Measurements from ENCODE around the gene ITPR1. TPM values are rescaled to one million over a fixed set of nuclear protein-coding genes. Genes with fewer than 3 reads are reported as not detected.
A peak's percentile ranks its signal among the peaks of the same experiment; 100 is the strongest.

Gene ITPR1
- total and polyA plus RNA-seq, 2 experiments from 2014 or later = 1.4 to 2.5 TPM

DNA sequence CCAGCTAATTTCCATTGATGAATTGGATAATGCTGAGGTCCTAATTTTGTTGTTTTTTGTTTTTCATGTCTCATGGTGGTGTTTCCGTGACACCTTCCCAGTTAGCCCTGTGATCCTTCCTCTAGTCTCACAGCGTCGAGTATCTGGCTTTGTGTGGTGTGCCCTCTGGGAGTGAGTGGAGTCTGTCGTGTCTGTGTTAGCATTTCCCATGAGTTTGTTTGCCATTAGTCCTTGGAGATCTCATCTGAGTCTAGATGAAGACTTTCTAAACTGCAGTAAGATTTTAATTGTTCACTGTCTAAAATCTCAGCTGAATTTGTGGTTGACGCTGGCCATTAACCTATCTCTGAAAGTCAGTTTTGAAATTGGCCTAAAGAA is 224.2 kb downstream of the ITPR1 start:
- no peak for TF ChIP-seq EZH2phosphoT487 (IDR thresholded peaks at IDR 0.05; ENCODE audit: insufficient read depth, low read depth)
- TF ChIP-seq EZH2 (IDR thresholded peaks at IDR 0.05; ENCODE audit: insufficient read depth, poor library complexity, severe bottlenecking) = no peak
- H3K36me3 ChIP-seq (ENCODE audit: low read depth) = no peaks in the 10 kb centered on the region
- peak overlapping the region; percentile 37; the same call in 1 of the 2 replicates for H3K9ac ChIP-seq
- no peaks in the 10 kb centered on the region for H3K27me3 ChIP-seq (replicated peaks; ENCODE audit: insufficient read depth)
- in situ Hi-C loops (cut with MboI) = no loop called here
- no peaks in the 10 kb centered on the region for H4K20me1 ChIP-seq (ENCODE audit: insufficient read depth)
- 87 to 88% methylated on average over 5 of the region's 5 CpGs for WGBS, 2 experiments (ENCODE audit: low coverage in 1 of 2, low lambda C conversion rate in 2 of 2, missing lambda C conversion rate in 2 of 2)
- H3F3A ChIP-seq (ENCODE audit: insufficient read depth) = peaks cover 27% of the 10 kb centered on the region
- no peak overlapping the region for H3K4me3 ChIP-seq
- no peak for DNase-seq
- H3K9me2 ChIP-seq (ENCODE audit: insufficient read depth) = no peaks in the 10 kb centered on the region
- peak overlapping the region; percentile 35; the same call in 1 of the 2 replicates for H3K27ac ChIP-seq
- no peaks in the 10 kb centered on the region for H3K79me2 ChIP-seq (ENCODE audit: insufficient read depth)
- no peaks in the 10 kb centered on the region for H3K9me3 ChIP-seq (ENCODE audit: low read depth)
- H3K4me1 ChIP-seq (ENCODE audit: insufficient read depth) = peaks cover 43% of the 10 kb centered on the region
- peak overlapping the region; percentile 60 for H3K4me2 ChIP-seq (ENCODE audit: unreplicated experiment)
- no peak overlapping the region for H2AFZ ChIP-seq

DNA sequence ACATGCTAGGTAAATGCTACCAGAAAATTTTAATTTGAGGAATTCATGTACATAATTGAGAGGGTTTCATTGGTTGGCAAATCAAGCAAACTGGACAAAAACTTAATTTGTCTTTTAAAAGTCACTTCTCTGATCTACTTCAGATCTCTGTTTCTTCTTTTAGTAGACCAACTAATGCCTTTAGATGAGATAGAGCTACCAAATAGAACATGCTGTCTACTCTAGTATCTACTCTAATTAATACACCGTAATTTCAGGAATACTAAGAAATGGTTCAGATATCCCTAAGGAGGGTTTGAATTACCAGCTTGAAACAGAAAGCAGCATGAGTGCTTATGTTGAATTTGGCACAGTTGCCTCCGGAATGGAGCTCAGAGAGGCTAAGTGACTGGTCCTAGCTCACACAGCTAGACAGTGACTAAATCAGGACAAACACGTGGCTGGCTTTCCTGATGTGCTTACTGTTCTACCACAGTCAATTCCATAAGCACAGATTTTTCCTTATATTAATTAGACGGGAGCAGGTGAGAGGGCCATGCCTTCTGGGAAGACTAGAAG is 225.1 kb downstream of the ITPR1 start:
- Histone ChIP-seq H3F3A (ENCODE audit: insufficient read depth) (peaks cover 35% of the 10 kb centered on the region), H3K9me2 (ENCODE audit: insufficient read depth) (no peaks in the 10 kb centered on the region), H4K20me1 (ENCODE audit: insufficient read depth) (no peaks in the 10 kb centered on the region), H3K4me3 (no peak overlapping the region), H3K79me2 (ENCODE audit: insufficient read depth) (no peaks in the 10 kb centered on the region), H3K4me2 (ENCODE audit: unreplicated experiment) (no peak overlapping the region), H3K27ac (no peak overlapping the region), H2AFZ (no peak overlapping the region), H3K4me1 (ENCODE audit: insufficient read depth) (peaks cover 49% of the 10 kb centered on the region), H3K36me3 (ENCODE audit: low read depth) (no peaks in the 10 kb centered on the region), H3K9me3 (ENCODE audit: low read depth) (no peaks in the 10 kb centered on the region), H3K27me3 (replicated peaks; ENCODE audit: insufficient read depth) (no peaks in the 10 kb centered on the region), H3K9ac (no peak overlapping the region)
- no peak for TF ChIP-seq EZH2 (IDR thresholded peaks at IDR 0.05; ENCODE audit: insufficient read depth, poor library complexity, severe bottlenecking)
- no peak for TF ChIP-seq EZH2phosphoT487 (IDR thresholded peaks at IDR 0.05; ENCODE audit: insufficient read depth, low read depth)
- no peak for DNase-seq
- WGBS, 2 experiments (ENCODE audit: low coverage in 1 of 2, low lambda C conversion rate in 2 of 2, missing lambda C conversion rate in 2 of 2) = 73 to 81% methylated on average over 4 of the region's 4 CpGs
- in situ Hi-C loops (cut with MboI) = no loop called here

DNA sequence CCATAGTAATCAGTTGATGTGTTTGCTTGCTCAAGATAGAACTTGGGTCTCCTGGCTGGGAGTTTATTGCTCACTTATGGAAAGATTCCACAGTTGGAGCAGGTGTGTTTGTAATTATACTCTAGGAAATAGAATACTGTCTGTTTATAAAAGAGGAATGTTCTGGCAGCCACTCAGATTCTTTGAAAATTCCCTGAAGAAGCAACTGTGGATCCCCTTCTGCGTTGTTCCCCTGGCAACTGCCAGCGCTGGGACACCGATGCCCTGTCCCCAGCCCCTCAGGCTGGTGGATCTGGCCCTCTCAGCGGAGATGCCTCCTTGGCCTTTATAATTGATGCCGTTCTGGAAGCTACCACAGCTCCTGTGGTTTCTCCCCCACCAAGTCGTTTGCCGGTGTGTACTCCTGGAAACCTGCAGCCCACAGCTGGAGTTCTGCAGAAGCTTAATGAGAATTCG is 225.9 kb downstream of the ITPR1 start:
- Histone ChIP-seq H3K27ac (no peak overlapping the region), H3K4me3 (no peak overlapping the region)
- no peak for DNase-seq

DNA sequence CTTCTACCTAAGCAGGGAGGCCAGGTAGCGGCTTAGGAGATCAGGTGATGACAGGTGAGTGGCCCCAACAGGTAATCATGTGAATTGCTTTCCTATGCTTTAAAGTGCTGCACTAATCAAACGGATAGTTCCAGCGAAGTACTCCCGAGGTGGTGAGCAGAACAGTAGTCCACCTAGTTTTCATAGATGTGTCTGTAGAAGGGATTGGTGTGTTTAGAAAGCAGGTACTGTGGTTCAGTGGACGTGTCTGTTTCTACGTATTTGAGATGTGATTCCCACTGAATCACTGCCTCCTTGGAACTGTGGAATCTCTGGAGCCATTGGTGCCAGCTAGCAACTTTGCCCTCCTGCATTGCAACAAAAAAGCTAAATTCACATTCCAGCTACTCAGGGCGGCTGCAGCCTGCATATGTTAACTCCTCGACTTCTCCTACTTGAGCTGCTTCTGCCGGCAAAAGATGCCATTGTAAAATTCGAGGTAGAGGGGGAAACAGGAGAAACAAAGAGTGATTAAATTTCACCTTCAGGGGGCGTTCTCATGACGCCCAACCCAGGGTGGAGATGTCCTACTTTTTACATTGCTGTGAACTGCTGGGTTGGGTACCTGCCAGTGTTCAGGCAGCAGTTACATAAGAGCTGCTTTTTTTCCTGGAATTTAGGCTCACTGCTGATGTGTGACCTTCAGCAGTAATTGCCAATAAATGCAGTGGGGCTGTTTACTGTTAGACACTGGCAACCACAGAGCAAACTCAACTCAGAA is 227.3 kb downstream of the ITPR1 start:
- H3K9ac ChIP-seq = peak overlapping the region; percentile 79
- H3K79me2 ChIP-seq (ENCODE audit: insufficient read depth) = no peaks in the 10 kb centered on the region
- H3K4me1 ChIP-seq (ENCODE audit: insufficient read depth) = peaks cover 49% of the 10 kb centered on the region
- H4K20me1 ChIP-seq (ENCODE audit: insufficient read depth) = no peaks in the 10 kb centered on the region
- no peaks in the 10 kb centered on the region for H3K27me3 ChIP-seq (replicated peaks; ENCODE audit: insufficient read depth)
- TF ChIP-seq EZH2phosphoT487 (IDR thresholded peaks at IDR 0.05; ENCODE audit: insufficient read depth, low read depth) = no peak
- no peak for TF ChIP-seq EZH2 (IDR thresholded peaks at IDR 0.05; ENCODE audit: insufficient read depth, poor library complexity, severe bottlenecking)
- DNase-seq = peak; percentile 84
- H3K9me2 ChIP-seq (ENCODE audit: insufficient read depth) = no peaks in the 10 kb centered on the region
- in situ Hi-C loops (cut with MboI) = no loop called here
- peak overlapping the region; percentile 23; the same call in 1 of the 2 replicates for H2AFZ ChIP-seq
- H3K4me3 ChIP-seq = peak overlapping the region; percentile 15; the same call in 1 of the 2 replicates
- peak overlapping the region; percentile 93 for H3K27ac ChIP-seq
- H3K9me3 ChIP-seq (ENCODE audit: low read depth) = no peaks in the 10 kb centered on the region
- peak overlapping the region; percentile 45 for H3K4me2 ChIP-seq (ENCODE audit: unreplicated experiment)
- H3K36me3 ChIP-seq (ENCODE audit: low read depth) = no peaks in the 10 kb centered on the region
- 20 to 22% methylated on average over 12 of the region's 12 CpGs for WGBS, 2 experiments (ENCODE audit: low coverage in 1 of 2, low lambda C conversion rate in 2 of 2, missing lambda C conversion rate in 2 of 2)
- peaks cover 35% of the 10 kb centered on the region for H3F3A ChIP-seq (ENCODE audit: insufficient read depth)

More for the DNA sequence above, 225.9 kb downstream of the ITPR1 start:
- no peak overlapping the region for H3K4me2 ChIP-seq (ENCODE audit: unreplicated experiment)
- no peaks in the 10 kb centered on the region for H4K20me1 ChIP-seq (ENCODE audit: insufficient read depth)
- no peak overlapping the region for H2AFZ ChIP-seq
- H3K9me2 ChIP-seq (ENCODE audit: insufficient read depth) = no peaks in the 10 kb centered on the region
- peaks cover 35% of the 10 kb centered on the region for H3F3A ChIP-seq (ENCODE audit: insufficient read depth)
- no peaks in the 10 kb centered on the region for H3K79me2 ChIP-seq (ENCODE audit: insufficient read depth)
- H3K36me3 ChIP-seq (ENCODE audit: low read depth) = no peaks in the 10 kb centered on the region
- peaks cover 49% of the 10 kb centered on the region for H3K4me1 ChIP-seq (ENCODE audit: insufficient read depth)
- WGBS, 2 experiments (ENCODE audit: low coverage in 1 of 2, low lambda C conversion rate in 2 of 2, missing lambda C conversion rate in 2 of 2) = 87 to 89% methylated on average over 8 of the region's 8 CpGs
- TF ChIP-seq EZH2phosphoT487 (IDR thresholded peaks at IDR 0.05; ENCODE audit: insufficient read depth, low read depth) = no peak
- no peak for TF ChIP-seq EZH2 (IDR thresholded peaks at IDR 0.05; ENCODE audit: insufficient read depth, poor library complexity, severe bottlenecking)
- no peaks in the 10 kb centered on the region for H3K9me3 ChIP-seq (ENCODE audit: low read depth)
- no peaks in the 10 kb centered on the region for H3K27me3 ChIP-seq (replicated peaks; ENCODE audit: insufficient read depth)
- no peak overlapping the region for H3K9ac ChIP-seq
- in situ Hi-C loops (cut with MboI) = no loop called here
